SU-DHL-6 (cell line): ENCODE measurements around the gene SSX2IP.

ENCODE experiments used
- CTCF ChIP-seq: fragments of 200-600 bp; sonication (generic); IDR thresholded peaks from one replicate; pipeline ENCODE4 v1.5.1; 2017; ENCODE audit warnings: antibody characterized with exemption, mild to moderate bottlenecking, low read length, moderate library complexity; ENCODE audit not compliant: insufficient read depth, poor library complexity, severe bottlenecking
- EZH2phosphoT487 ChIP-seq: fragments of 200-600 bp; sonication (generic), shearing (Covaris generic); conservative IDR thresholded peaks from 2 replicates; pipeline ENCODE4 v1.6.1; 2018; ENCODE audit warnings: mild to moderate bottlenecking, antibody characterized with exemption, low read length, moderate library complexity, mixed read lengths

DNA sequence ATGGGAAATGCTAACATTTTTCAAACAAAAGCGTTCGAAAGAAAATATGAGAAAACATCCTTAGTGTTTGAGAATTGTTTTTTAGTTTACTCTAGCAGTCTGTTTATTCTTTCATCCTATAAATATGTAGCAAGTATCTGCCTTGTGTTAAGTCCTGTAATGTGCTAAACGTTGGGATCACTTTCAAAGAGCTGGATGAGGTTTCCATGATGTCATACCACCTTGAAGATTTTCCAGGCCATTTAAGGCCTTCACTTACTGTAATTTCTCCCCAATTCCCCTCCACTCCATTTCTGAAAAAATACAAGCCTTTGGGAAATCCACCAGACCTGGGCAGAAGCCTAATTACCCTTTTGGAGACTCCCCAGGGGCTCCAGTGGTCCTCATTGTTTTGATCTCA lies 91.8 kb downstream of the SSX2IP start:
- TF ChIP-seq CTCF, result no peak
- no peak for TF ChIP-seq EZH2phosphoT487
